Esophagus (tissue), 2 donors: ENCODE data around the gene DUSP23. TPM values are rescaled to one million over a fixed set of nuclear protein-coding genes. Genes with fewer than 3 reads are reported as not detected.

ENCODE experiments used
- H3K27ac ChIP-seq, 2 donors: one replicate each; pipeline ENCODE4 v1.5.1; 2013; ENCODE audit warnings: low read depth in 2 of 2, mild to moderate bottlenecking in 2 of 2, inconsistent platforms in 1 of 2, low read length in 1 of 2, moderate library complexity in 1 of 2
- H3K27me3 ChIP-seq, 2 donors: one replicate each; pipeline ENCODE4 v1.6.1; 2013; ENCODE audit warnings: low read length in 2 of 2, control low read depth in 1 of 2, mild to moderate bottlenecking in 1 of 2; ENCODE audit not compliant: insufficient read depth in 2 of 2, control insufficient read depth in 1 of 2
- H3K36me3 ChIP-seq, 2 donors: one replicate each; pipeline ENCODE4 v1.6.1; 2013; ENCODE audit warnings: low read length in 1 of 2; ENCODE audit not compliant: control insufficient read depth in 2 of 2, insufficient read depth in 2 of 2
- H3K4me1 ChIP-seq, 2 donors: one replicate each; pipeline ENCODE4 v1.6.1; 2013; ENCODE audit warnings: low read length in 1 of 2; ENCODE audit not compliant: control insufficient read depth in 2 of 2, insufficient read depth in 2 of 2
- H3K4me3 ChIP-seq, 2 donors: one replicate each; pipeline ENCODE4 v1.5.1; 2013; ENCODE audit warnings: low read length in 2 of 2, mild to moderate bottlenecking in 2 of 2, low read depth in 1 of 2, moderate library complexity in 1 of 2
- H3K9me3 ChIP-seq, 2 donors: one replicate each; pipeline ENCODE4 v1.6.1; 2013; ENCODE audit warnings: mild to moderate bottlenecking in 2 of 2, low read depth in 1 of 2, low read length in 1 of 2, moderate library complexity in 1 of 2; ENCODE audit not compliant: control insufficient read depth in 2 of 2, insufficient read depth in 1 of 2
- WGBS, 2 donors: extraction: QIAGEN DNeasy Blood & Tissue Kit; methylation state at CpG; one replicate each; pipeline ENCODE4 v1.1.7; 2013; 5-methylcytosine and 5-hydroxymethylcytosine counted together
- polyA plus RNA-seq, 2 donors: library from polyadenylated mRNA; stranded (reverse); fragments of 200-250 nt; gene quantifications; one replicate each; pipeline ENCODE4 v1.2.3, GENCODE V29; 2013
- donor health status: healthy with polysubstance abuse.
- donor health status: Bipolar disorder and iron deficiency.

The DUSP23 gene
- polyA plus RNA-seq, 2 donors = 70.6 to 92.5 TPM

- Histone ChIP-seq H3K9me3 (no peaks in the 10 kb centered on the region), H3K4me1 (peaks cover 0 to 6% of the 10 kb centered on the region in 2 donors), H3K27ac (peak overlapping the region in 1 of 2 donors; percentile 3), H3K36me3 (peaks cover 0 to 6% of the 10 kb centered on the region in 2 donors), H3K27me3 (no peaks in the 10 kb centered on the region), H3K4me3 (peak overlapping the region in 1 of 2 donors; percentile 83)
- WGBS, 2 donors = 96 to 98% methylated on average over 12 of the region's 12 CpGs
Measured at GRCh38 chr1:159781992-159782391, 1.2 kb downstream of the DUSP23 start.

DNA sequence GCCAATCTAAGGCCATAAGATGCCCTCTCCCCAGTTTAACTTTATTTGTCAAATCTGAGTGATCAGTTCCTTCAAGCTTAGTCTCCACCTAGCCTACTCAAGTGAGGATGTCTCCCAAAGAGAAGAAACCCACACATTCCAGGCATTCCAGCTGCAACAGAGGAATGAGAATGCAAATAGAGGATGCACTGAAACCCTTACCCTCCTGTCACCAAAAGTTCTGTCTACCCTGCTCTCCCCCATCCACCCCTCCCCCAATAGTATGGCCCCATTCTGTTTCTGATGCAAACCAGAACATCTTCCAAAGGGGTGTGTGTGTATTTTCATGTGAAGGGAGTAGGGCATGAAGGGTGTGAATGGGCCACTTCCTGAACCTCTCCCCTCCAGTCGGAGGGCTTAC, 3.0 kb downstream of the DUSP23 start:
- Histone ChIP-seq H3K4me1 (peaks cover 0 to 6% of the 10 kb centered on the region in 2 donors), H3K36me3 (peaks cover 0 to 6% of the 10 kb centered on the region in 2 donors), H3K9me3 (no peaks in the 10 kb centered on the region), H3K4me3 (no peak overlapping the region), H3K27ac (no peak overlapping the region), H3K27me3 (no peaks in the 10 kb centered on the region)
- 70 to 75% methylated on average over 1 of the region's 1 CpG for WGBS, 2 donors

DNA sequence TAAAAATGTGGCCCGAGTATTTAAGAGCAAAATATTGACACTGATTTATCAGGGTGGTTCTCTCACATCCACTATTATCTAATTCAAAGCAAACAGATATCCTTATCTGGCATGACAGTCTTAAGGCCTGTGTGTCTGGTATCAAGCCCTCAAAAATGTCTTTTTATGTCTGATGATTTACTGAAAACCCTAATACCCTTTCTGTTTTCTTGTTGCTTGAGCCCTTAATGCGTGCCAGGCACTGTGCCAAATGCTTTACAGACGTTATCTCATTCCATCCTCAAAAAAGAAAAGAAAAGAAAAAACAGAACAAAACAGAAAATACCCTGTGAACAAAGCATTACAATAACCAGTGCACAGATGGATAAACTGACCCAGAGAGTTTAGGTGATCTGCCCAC, 5.7 kb downstream of the DUSP23 start:
- Histone ChIP-seq H3K4me3 (no peak overlapping the region), H3K9me3 (no peaks in the 10 kb centered on the region), H3K27ac (no peak overlapping the region), H3K36me3 (peaks cover 0 to 6% of the 10 kb centered on the region in 2 donors), H3K27me3 (no peaks in the 10 kb centered on the region), H3K4me1 (peaks cover 0 to 6% of the 10 kb centered on the region in 2 donors)
- WGBS, 2 donors = 23 to 29% methylated on average over 3 of the region's 3 CpGs

DNA sequence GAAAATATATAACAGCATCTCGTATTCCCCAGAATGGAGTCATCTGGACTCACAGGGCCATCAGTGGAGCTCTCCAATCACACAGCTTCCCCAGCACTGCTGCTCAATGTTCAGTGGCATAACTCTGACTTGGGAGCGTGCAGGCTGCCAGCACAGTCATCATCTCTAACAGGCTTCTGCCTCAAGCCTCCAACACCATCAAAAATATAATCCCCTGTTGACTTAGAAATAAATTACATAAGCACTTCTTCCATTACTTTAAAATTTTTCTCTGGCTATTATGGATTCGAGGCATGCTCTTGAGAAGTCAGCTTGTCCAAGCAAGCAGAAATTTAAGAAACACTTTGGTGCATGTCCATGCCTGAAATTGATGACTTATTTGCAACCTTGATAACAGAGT, 6.2 kb downstream of the DUSP23 start:
- Histone ChIP-seq H3K4me3 (no peak overlapping the region), H3K4me1 (peaks cover 0 to 4% of the 10 kb centered on the region in 2 donors), H3K9me3 (no peaks in the 10 kb centered on the region), H3K36me3 (peaks cover 0 to 6% of the 10 kb centered on the region in 2 donors), H3K27ac (peak overlapping the region in 1 of 2 donors; percentile 26), H3K27me3 (no peaks in the 10 kb centered on the region)
- 29 to 50% methylated on average over 3 of the region's 3 CpGs for WGBS, 2 donors

GRCh38 chr1:159790237-159790917, 9.6 kb downstream of the DUSP23 start:
- H3K9me3 ChIP-seq = no peaks in the 10 kb centered on the region
- no peaks in the 10 kb centered on the region for H3K36me3 ChIP-seq
- no peaks in the 10 kb centered on the region for H3K27me3 ChIP-seq
- WGBS, 2 donors = 29% methylated on average over 2 of the region's 2 CpGs
- H3K4me1 ChIP-seq = no peaks in the 10 kb centered on the region
- H3K4me3 ChIP-seq = no peak overlapping the region
- no peak overlapping the region for H3K27ac ChIP-seq

DNA sequence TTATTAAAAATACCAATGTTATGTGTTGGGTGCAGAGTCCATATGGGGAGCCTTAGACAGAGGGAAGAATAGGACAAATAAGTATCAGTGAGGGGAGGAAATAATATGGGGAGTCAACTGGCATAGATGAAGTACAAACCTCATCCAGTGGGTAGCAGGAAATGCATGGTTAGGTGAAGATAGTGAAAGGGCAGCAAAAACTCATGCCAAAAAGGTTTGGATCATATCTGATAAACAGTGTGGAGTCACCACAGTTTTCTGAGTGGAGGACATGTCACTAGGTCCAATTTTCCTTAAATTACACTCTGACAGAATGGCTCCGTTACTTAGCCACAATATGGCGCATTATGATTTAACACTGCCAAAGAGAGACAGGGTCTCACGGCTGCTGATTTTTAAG, 10.3 kb downstream of the DUSP23 start:
- Histone ChIP-seq H3K27ac (no peak overlapping the region), H3K27me3 (no peaks in the 10 kb centered on the region), H3K9me3 (no peaks in the 10 kb centered on the region), H3K4me3 (no peak overlapping the region), H3K36me3 (no peaks in the 10 kb centered on the region), H3K4me1 (no peaks in the 10 kb centered on the region)
- WGBS, 2 donors = 56 to 67% methylated on average over 3 of the region's 3 CpGs

DNA sequence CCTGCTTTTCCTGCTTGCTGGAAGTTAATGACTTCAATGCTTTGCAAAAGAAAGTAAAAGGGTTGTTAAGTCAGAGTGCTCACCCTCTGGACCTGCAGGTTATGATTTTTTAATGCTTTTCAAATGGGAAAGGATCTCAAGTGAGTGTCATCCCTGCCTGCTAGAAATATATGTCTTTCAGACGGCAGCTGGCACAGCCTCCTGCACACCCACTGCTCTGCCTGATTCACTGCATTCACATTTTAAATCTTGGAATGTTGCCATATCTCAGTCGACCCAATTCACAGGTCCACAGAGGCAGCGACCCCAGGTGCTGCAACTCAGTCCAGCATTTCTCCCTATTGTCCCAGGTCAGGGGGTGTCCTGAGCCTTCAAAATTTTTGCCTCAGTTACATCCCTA, 10.7 kb downstream of the DUSP23 start:
- Histone ChIP-seq H3K36me3 (no peaks in the 10 kb centered on the region), H3K27ac (no peak overlapping the region), H3K9me3 (no peaks in the 10 kb centered on the region), H3K27me3 (no peaks in the 10 kb centered on the region), H3K4me1 (no peaks in the 10 kb centered on the region), H3K4me3 (no peak overlapping the region)
- WGBS, 2 donors = 18 to 24% methylated on average over 3 of the region's 3 CpGs

DNA sequence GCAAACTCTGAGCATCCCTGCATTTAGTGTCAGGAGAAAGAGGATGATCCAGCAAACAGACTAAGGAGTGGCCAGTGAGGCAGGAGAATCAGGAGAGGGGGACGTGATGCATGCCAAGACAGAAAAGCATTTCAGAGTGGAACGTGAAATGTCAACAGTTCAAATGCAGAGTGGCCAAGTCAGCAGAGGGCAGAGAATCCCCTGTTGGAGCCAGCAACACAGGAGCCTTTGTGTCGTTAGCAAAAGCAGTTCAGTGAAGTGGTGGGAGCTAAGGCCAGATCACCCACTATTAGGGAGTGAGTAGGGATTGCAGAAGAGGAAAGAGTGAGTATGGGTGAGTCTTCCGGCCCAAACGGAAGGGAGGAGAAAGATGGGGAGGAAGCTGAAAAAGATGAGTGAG, 14.8 kb downstream of the DUSP23 start:
- H3K36me3 ChIP-seq = no peaks in the 10 kb centered on the region
- H3K9me3 ChIP-seq = no peaks in the 10 kb centered on the region
- H3K27ac ChIP-seq = no peak overlapping the region
- no peaks in the 10 kb centered on the region for H3K4me1 ChIP-seq
- 64 to 66% methylated on average over 5 of the region's 5 CpGs for WGBS, 2 donors
- H3K4me3 ChIP-seq = no peak overlapping the region
- H3K27me3 ChIP-seq = no peaks in the 10 kb centered on the region

DNA sequence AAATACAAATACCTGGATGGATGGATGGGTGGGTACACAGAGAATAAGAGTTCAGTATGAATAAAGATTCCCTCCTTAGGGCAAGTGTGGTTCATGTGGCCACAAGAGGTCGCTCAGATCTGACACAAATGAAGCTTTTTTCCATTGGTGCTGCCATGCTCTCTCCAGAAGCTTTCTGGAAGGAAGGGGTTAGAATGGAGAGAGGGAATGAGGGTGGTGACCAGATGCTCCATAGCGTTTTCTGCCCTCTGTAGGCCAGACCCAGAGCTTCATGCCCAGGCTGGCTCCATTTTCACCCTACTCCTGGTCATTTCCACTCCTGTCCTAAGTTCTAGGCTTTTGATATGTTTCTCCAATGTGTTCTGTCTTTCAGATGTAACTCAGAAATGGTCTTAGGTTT, 18.1 kb downstream of the DUSP23 start:
- Histone ChIP-seq H3K27me3 (no peaks in the 10 kb centered on the region), H3K9me3 (no peaks in the 10 kb centered on the region), H3K27ac (no peak overlapping the region), H3K4me3 (no peak overlapping the region), H3K4me1 (no peaks in the 10 kb centered on the region), H3K36me3 (no peaks in the 10 kb centered on the region)
- 5 to 6% methylated on average over 2 of the region's 2 CpGs for WGBS, 2 donors

- Histone ChIP-seq H3K4me3 (no peak overlapping the region), H3K27ac (no peak overlapping the region), H3K27me3 (no peaks in the 10 kb centered on the region), H3K9me3 (no peaks in the 10 kb centered on the region), H3K36me3 (no peaks in the 10 kb centered on the region), H3K4me1 (no peaks in the 10 kb centered on the region)
- 97 to 99% methylated on average over 4 of the region's 4 CpGs for WGBS, 2 donors
Measured at GRCh38 chr1:159799446-159799985, 18.8 kb downstream of the DUSP23 start.
